CD4-positive, alpha-beta T cell (primary cell): ENCODE data around the gene LHFPL4. TPM values are rescaled to one million over a fixed set of nuclear protein-coding genes. Genes with fewer than 3 reads are reported as not detected.

Experiments
- ATAC-seq: fragments of 200-7000 bp; cut with Tn5 transposase; one replicate; pipeline ENCODE4 v1.10.0; 2022; ENCODE audit warnings: mild to moderate bottlenecking; ENCODE audit not compliant: poor library complexity
- CTCF ChIA-PET: fragments of 350-600 bp; sonication (Branson Sonifier 250); formaldehyde crosslinking; loops from one replicate; lab custom pipeline; 2021; ENCODE audit warnings: antibody characterized with exemption, inconsistent platforms; lab: Charles Lee
- POLR2A ChIA-PET: fragments of 350-600 bp; sonication (Branson Sonifier 250); formaldehyde crosslinking; loops from one replicate; lab custom pipeline; 2021; ENCODE audit warnings: antibody characterized with exemption, inconsistent platforms; lab: Charles Lee
- DNase-seq, 14 experiments: peaks; one replicate each; pipeline ENCODE4 v3.0.0-alpha.2; 2013 to 2020; ENCODE audit warnings: mixed read lengths in 2 of 14
- H3K27ac ChIP-seq, 2 donors: one replicate each; pipeline versions ENCODE4 v1.5.1 to v1.7.0; 2013; ENCODE audit warnings: low read length in 2 of 2, low read depth in 1 of 2, mild to moderate bottlenecking in 1 of 2
- H3K27me3 ChIP-seq, 2 experiments: 1 replicate in 1 of 2; 2 replicates in 1 of 2; pipeline versions ENCODE4 v1.6.1 to v1.7.0; 2013; ENCODE audit warnings: low read length in 2 of 2, control low read depth in 1 of 2, mild to moderate bottlenecking in 1 of 2, moderate library complexity in 1 of 2; ENCODE audit not compliant: insufficient read depth in 2 of 2, control insufficient read depth in 1 of 2
- H3K36me3 ChIP-seq: one replicate; pipeline ENCODE4 v1.6.1; 2013; ENCODE audit warnings: low read length, control low read depth; ENCODE audit not compliant: insufficient read depth
- H3K4me1 ChIP-seq: one replicate; pipeline ENCODE4 v1.6.1; 2013; ENCODE audit warnings: low read length, control low read depth; ENCODE audit not compliant: insufficient read depth
- H3K4me3 ChIP-seq: one replicate; pipeline ENCODE4 v1.5.1; 2013; ENCODE audit warnings: mild to moderate bottlenecking, low read length, moderate library complexity
- H3K9me3 ChIP-seq, 2 experiments: 1 replicate in 1 of 2; 2 replicates in 1 of 2; pipeline versions ENCODE4 v1.6.1 to v1.7.0; 2013; ENCODE audit warnings: low read length in 2 of 2, mild to moderate bottlenecking in 2 of 2, control low read depth in 1 of 2, moderate library complexity in 1 of 2; ENCODE audit not compliant: control insufficient read depth in 1 of 2, insufficient read depth in 1 of 2
- H3K27ac Mint-ChIP-seq: one replicate; pipeline ENCODE4 v1.8.0; 2020; ENCODE audit warnings: mixed read lengths
- H3K27me3 Mint-ChIP-seq: one replicate; pipeline ENCODE4 v1.8.0; 2021; ENCODE audit warnings: mixed read lengths
- H3K36me3 Mint-ChIP-seq: one replicate; pipeline ENCODE4 v1.8.0; 2021; ENCODE audit warnings: low read depth, mixed read lengths
- H3K4me1 Mint-ChIP-seq: one replicate; pipeline ENCODE4 v1.8.0; 2021; ENCODE audit warnings: low read depth, mixed read lengths
- H3K4me3 Mint-ChIP-seq: one replicate; pipeline ENCODE4 v1.8.0; 2020; ENCODE audit warnings: mild to moderate bottlenecking, mixed read lengths
- H3K9me3 Mint-ChIP-seq: one replicate; pipeline ENCODE4 v1.8.0; 2020; ENCODE audit warnings: mixed read lengths
- intact Hi-C, 2 experiments: fragments of 100-400 bp; cut with DNase I in 1 of 2; cut with micrococcal nuclease in 1 of 2; formaldehyde crosslinking; loops; one replicate each; pipeline versions ENCODE4 v1.15.1 to v1.9.0; 2023 to 2025; cut with DNase I, micrococcal nuclease
- total RNA-seq, 174 experiments: library from RNA in 2 of 174; stranded (reverse) in 2 of 174; gene quantifications; one replicate each; pipeline ENCODE4 v1.2.3 and lab custom pipeline; 2021 to 2026
- TF ChIP-seq, protein P1 (sequence below): fragments of 200-600 bp; IDR thresholded peaks from one replicate; pipeline ENCODE4 v1.8.0; 2022; ENCODE audit warnings: antibody characterized with exemption, mild to moderate bottlenecking

Gene LHFPL4
- total RNA-seq, 2 experiments from 2014 or later: not detected

GRCh38 chr3:9485248-9485647 is 68.4 kb downstream of the LHFPL4 start:
- H3K36me3 Mint-ChIP-seq: peaks cover 63% of the 10 kb centered on the region
- ChIA-PET POLR2A (no interaction called here), CTCF (no interaction called here)
- H3K4me1 Mint-ChIP-seq: no peaks in the 10 kb centered on the region
- Histone ChIP-seq H3K36me3 (peaks cover 15% of the 10 kb centered on the region), H3K4me3 (no peak overlapping the region), H3K27me3 (no peaks in the 10 kb centered on the region), H3K27ac (no peak overlapping the region), H3K4me1 (no peaks in the 10 kb centered on the region), H3K9me3 (peaks cover 4 to 17% of the 10 kb centered on the region in 2 experiments)
- TF ChIP-seq, protein P1, sequence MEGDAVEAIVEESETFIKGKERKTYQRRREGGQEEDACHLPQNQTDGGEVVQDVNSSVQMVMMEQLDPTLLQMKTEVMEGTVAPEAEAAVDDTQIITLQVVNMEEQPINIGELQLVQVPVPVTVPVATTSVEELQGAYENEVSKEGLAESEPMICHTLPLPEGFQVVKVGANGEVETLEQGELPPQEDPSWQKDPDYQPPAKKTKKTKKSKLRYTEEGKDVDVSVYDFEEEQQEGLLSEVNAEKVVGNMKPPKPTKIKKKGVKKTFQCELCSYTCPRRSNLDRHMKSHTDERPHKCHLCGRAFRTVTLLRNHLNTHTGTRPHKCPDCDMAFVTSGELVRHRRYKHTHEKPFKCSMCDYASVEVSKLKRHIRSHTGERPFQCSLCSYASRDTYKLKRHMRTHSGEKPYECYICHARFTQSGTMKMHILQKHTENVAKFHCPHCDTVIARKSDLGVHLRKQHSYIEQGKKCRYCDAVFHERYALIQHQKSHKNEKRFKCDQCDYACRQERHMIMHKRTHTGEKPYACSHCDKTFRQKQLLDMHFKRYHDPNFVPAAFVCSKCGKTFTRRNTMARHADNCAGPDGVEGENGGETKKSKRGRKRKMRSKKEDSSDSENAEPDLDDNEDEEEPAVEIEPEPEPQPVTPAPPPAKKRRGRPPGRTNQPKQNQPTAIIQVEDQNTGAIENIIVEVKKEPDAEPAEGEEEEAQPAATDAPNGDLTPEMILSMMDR: no peak
- H3K4me3 Mint-ChIP-seq: no peak overlapping the region
- ATAC-seq (no peak), DNase-seq (no peak)
- intact Hi-C loops: no loop called here
- no peaks in the 10 kb centered on the region for H3K27me3 Mint-ChIP-seq
- H3K27ac Mint-ChIP-seq: no peak overlapping the region
- peaks cover 12% of the 10 kb centered on the region for H3K9me3 Mint-ChIP-seq

DNA sequence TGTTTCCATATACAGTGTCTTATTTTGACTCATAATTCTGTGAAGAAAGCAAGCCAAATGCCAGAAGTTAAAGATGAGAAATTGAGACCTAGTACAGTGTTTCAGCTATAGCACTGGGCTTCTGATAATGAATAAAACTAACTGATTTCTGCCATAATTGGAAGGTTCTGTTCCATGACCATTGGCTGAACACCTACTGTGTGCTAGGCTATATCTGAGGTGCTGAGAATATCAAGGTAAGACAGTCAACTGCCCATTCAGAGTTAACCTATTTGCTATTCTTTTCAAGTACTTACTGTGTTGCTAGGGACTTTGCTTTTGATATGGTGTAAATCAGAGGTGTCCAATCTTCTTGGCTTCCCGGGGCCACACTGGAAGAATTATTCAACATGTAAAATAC is 73.4 kb downstream of the LHFPL4 start:
- Mint-ChIP-seq H3K4me3 (no peak overlapping the region), H3K36me3 (peaks cover 87% of the 10 kb centered on the region), H3K4me1 (no peaks in the 10 kb centered on the region), H3K27me3 (no peaks in the 10 kb centered on the region), H3K27ac (no peak overlapping the region), H3K9me3 (no peaks in the 10 kb centered on the region)
- intact Hi-C loops: no loop called here
- no peaks in the 10 kb centered on the region for H3K9me3 ChIP-seq
- ATAC-seq (no peak), DNase-seq (no peak)
- H3K27ac ChIP-seq: no peak overlapping the region
- TF ChIP-seq, protein P1: no peak
- H3K36me3 ChIP-seq: peaks cover 59% of the 10 kb centered on the region
- no peaks in the 10 kb centered on the region for H3K4me1 ChIP-seq
- CTCF ChIA-PET: no interaction called here
- POLR2A ChIA-PET: no interaction called here
- no peaks in the 10 kb centered on the region for H3K27me3 ChIP-seq
- H3K4me3 ChIP-seq: no peak overlapping the region

- Histone ChIP-seq H3K4me1 (no peaks in the 10 kb centered on the region), H3K4me3 (no peak overlapping the region), H3K9me3 (no peaks in the 10 kb centered on the region), H3K36me3 (peaks cover 91% of the 10 kb centered on the region), H3K27ac (no peak overlapping the region), H3K27me3 (no peaks in the 10 kb centered on the region)
- no peaks in the 10 kb centered on the region for H3K27me3 Mint-ChIP-seq
- no peak for ATAC-seq
- CTCF ChIA-PET: no interaction called here
- no peaks in the 10 kb centered on the region for H3K9me3 Mint-ChIP-seq
- H3K27ac Mint-ChIP-seq: no peak overlapping the region
- TF ChIP-seq, protein P1: no peak
- peaks cover 95% of the 10 kb centered on the region for H3K36me3 Mint-ChIP-seq
- POLR2A ChIA-PET: no interaction called here
- intact Hi-C loops: no loop called here
- no peaks in the 10 kb centered on the region for H3K4me1 Mint-ChIP-seq
- DNase-seq: no peak
- H3K4me3 Mint-ChIP-seq: no peak overlapping the region
These were observed 76.7 kb downstream of the LHFPL4 start for GRCh38 chr3:9476935-9477334.
